Adrenal gland (tissue), 5 donors: ENCODE results near the gene IDH3A.

Source experiments
- CTCF ChIP-seq, 6 experiments: fragments of 450-650 bp in 4 of 6; fragments of 200-600 bp in 2 of 6; sonication (generic) in 1 of 6; IDR thresholded peaks; 1 replicate in 5 of 6; 2 replicates in 1 of 6; pipeline versions ENCODE4 v1.5.1 to v1.8.0; 2016 to 2021; ENCODE audit warnings: antibody characterized with exemption in 6 of 6, mild to moderate bottlenecking in 2 of 6, moderate library complexity in 1 of 6
- POLR2A ChIP-seq, 2 donors: fragments of 450-650 bp; IDR thresholded peaks; one replicate each; pipeline ENCODE4 v1.6.1; 2017; ENCODE audit warnings: antibody characterized with exemption in 2 of 2, mild to moderate bottlenecking in 2 of 2, moderate library complexity in 1 of 2
- donor health status: DM: no; HTN: no; CAD: no.

DNA sequence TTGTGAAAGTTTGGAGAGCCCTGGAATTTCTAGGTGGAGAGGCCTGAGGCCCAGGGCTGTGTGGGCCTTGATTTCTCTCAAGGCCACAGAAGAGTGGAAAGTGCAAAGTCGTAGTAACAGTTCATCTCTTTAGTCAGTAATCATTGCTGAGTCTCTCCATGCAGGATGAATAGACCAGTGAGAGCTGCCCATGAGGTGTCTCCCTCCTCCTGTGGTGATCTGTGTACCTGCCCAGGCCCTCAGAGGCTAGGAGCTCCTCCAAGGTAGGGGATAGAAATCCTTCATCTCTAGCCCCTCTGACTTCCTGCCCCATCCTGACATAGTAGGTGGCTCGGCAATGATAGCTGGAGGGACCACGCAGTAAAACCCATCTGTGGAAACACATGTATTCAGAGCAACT is 6.8 kb upstream of the IDH3A start:
- TF ChIP-seq POLR2A (IDR thresholded peaks at IDR 0.05) (no peak), CTCF (IDR thresholded peaks at IDR 0.05) (no peak)
